WTC11 (cell line): Measurements from ENCODE around the gene TAF7.

Experiments used
- OVOL2 ChIP-seq: fragments of 250-450 bp; sonication (Bioruptor Pico); IDR thresholded peaks from 2 replicates; pipeline ENCODE4 v1.9.0; 2021; ENCODE audit warnings: mild to moderate bottlenecking, borderline replicate concordance
- TF ChIP-seq, protein P1 (sequence below): sonication (generic); formaldehyde crosslinking; IDR thresholded peaks from 2 replicates; pipeline ENCODE4 v1.8.1; 2022; ENCODE audit warnings: low read depth, mild to moderate bottlenecking, moderate library complexity, missing genetic modification reagents, borderline replicate concordance
- TF ChIP-seq, protein P2 (sequence below): fragments of 200-600 bp; IDR thresholded peaks from 2 replicates; pipeline ENCODE4 v1.8.0; 2022; ENCODE audit warnings: antibody characterized with exemption

DNA sequence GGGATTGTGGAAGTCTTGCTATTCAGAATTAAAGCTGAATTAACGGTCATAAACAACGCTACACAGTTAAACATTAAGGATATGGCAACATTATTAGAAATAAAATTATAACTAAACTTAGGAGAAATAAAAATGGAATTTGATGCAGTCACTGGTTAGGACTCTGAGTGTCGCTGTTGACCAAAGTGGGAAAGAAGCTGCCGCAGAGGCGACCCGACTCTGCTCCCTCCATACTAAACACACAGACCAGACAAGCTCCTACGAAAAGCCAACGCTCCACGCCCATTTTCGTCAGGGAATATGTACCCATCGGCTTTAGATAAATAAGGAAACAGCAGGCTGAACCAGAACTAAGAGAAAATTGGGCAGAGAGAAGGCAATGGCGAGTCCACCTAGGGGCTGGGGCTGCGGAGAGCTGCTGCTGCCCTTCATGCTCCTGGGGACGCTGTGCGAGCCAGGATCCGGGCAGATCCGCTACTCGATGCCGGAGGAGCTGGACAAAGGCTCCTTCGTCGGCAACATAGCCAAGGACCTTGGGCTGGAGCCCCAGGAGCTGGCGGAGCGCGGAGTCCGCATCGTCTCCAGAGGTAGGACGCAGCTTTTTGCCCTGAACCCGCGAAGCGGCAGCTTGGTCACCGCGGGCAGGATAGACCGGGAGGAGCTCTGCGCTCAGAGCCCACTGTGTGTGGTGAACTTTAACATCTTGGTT lies 43.5 kb upstream of the TAF7 start, which contains the start of gene PCDHGA5:
- TF ChIP-seq, protein P1, sequence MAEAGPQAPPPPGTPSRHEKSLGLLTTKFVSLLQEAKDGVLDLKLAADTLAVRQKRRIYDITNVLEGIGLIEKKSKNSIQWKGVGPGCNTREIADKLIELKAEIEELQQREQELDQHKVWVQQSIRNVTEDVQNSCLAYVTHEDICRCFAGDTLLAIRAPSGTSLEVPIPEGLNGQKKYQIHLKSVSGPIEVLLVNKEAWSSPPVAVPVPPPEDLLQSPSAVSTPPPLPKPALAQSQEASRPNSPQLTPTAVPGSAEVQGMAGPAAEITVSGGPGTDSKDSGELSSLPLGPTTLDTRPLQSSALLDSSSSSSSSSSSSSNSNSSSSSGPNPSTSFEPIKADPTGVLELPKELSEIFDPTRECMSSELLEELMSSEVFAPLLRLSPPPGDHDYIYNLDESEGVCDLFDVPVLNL: no peak
- TF ChIP-seq, protein P2, sequence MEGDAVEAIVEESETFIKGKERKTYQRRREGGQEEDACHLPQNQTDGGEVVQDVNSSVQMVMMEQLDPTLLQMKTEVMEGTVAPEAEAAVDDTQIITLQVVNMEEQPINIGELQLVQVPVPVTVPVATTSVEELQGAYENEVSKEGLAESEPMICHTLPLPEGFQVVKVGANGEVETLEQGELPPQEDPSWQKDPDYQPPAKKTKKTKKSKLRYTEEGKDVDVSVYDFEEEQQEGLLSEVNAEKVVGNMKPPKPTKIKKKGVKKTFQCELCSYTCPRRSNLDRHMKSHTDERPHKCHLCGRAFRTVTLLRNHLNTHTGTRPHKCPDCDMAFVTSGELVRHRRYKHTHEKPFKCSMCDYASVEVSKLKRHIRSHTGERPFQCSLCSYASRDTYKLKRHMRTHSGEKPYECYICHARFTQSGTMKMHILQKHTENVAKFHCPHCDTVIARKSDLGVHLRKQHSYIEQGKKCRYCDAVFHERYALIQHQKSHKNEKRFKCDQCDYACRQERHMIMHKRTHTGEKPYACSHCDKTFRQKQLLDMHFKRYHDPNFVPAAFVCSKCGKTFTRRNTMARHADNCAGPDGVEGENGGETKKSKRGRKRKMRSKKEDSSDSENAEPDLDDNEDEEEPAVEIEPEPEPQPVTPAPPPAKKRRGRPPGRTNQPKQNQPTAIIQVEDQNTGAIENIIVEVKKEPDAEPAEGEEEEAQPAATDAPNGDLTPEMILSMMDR: no peak
- TF ChIP-seq OVOL2 (CRISPR knock-in tag): no peak
